ENCODE data around the gene HSH2D.
"Not testable (repeated sequence)": the region's sequence is repeated elsewhere in the genome, so short reads cannot be mapped to it uniquely, and the experiment has no call there.

The HSH2D gene, protein sequence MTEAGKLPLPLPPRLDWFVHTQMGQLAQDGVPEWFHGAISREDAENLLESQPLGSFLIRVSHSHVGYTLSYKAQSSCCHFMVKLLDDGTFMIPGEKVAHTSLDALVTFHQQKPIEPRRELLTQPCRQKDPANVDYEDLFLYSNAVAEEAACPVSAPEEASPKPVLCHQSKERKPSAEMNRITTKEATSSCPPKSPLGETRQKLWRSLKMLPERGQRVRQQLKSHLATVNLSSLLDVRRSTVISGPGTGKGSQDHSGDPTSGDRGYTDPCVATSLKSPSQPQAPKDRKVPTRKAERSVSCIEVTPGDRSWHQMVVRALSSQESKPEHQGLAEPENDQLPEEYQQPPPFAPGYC

GRCh38 chr19:16143399-16144215, at the start of gene HSH2D:
HSH2D (plus strand) TSS chr19:16143685; CDS start chr19:16148751, 5,066 bp downstream.
- in situ Hi-C loops (cut with HindIII; ENCODE audit: low sequenced_read_pairs), result no loop called here

DNA sequence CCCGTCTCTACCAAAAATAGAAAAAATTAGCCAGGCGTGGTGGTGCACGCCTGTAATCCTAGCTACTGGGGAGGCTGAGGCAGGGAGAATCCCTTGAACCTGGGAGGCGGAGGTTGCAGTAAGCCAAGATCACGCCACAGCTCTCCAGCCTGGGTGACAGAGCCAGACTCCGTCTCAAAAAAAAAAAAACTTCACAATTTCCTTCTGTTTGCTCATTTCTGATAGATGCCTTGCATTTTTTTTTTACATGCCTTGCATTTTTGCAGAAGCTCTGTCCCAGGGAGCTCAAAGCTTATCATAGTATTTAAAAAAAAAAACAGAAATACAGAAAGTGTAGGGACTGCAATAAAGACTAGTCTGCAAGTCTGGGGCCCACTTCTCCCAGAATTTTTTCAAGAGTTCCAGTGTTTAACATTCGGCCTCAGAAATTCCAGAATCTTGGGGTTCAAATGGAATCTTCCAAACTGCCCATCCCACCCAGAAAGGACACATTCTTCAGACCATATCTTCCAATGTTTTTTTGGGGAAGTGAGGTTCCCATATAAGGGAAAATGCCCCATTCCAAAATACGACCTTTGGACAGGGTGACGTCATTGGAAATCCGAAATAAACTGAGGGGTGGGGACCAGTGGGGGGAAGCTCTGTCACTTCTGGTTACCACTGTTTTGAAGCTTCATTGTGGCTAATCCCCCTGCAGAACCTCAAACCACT, 49.0 kb upstream of the HSH2D start:
- in situ Hi-C loops (cut with HindIII; ENCODE audit: low sequenced_read_pairs), result no loop called here

DNA sequence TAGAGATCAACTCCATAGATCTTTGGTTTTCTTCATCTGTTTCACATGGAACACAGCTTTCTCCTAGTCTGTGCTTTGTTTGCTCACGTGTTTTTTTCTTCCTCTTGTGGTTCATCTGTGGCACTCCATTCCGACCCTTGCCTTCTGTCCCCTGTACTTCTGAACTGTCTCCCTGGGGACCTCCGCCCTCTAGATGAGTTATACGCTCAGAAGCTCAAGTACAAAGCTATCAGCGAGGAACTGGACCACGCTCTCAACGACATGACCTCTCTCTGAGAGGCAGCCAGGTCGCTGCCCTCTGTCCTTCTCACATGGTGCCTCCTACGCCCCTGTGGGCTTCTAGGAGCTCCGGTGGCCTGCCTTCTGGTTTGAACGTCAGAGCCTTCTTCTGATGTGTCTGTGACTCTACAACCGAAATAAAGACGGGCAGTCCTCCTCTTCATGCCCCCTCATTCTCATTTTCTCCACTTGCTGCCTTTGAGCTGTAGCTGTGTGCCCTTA, 48.4 kb upstream of the HSH2D start:
- in situ Hi-C loops (cut with HindIII; ENCODE audit: low sequenced_read_pairs), result no loop called here

DNA sequence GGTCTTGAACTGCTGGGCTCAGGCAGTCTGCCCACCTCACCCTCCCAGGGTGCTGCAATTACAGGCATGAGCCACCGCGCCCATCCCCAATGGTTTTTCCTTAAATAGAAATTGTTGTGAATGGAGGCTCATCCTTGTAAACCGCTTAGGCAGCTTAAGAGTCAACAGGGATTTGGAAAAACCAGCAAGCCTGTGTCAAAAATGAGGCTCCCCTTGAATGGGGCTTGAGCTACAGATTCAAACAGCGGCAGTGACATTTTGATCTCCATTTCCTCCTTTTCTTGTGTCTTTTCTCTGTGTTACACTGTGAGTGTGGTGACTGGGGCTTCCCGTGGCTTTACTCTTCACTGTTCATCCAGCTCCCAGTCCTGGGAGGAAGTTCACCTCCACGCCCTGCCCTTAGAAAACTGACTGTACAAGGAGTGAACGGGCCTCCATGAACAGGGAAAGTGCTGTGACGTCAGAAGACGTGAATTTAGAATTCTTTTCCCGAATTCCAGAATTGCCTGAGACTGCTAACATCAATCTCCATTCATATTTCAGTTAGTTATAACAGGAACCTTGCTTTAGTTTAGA, 47.1 kb upstream of the HSH2D start:
- in situ Hi-C loops (cut with HindIII; ENCODE audit: low sequenced_read_pairs), result no loop called here

DNA sequence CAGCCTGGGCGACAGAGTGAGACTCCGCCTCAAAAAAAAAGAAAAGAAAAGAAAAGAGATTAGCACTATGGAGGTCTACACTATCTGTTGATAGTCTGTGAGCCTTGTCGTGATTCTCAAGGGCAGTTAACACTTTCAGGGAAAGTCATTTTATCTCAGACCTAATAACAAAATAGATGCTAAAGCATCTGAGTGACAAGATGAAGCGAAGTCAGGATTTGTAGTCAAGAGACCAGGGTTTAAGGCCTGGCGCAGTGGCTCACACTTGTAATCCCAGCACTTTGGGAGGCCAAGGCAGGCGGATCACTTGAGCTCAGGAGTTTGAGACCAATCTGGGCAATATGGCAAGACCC, 45.1 kb upstream of the HSH2D start:
- in situ Hi-C loops (cut with HindIII; ENCODE audit: low sequenced_read_pairs), result no loop called here

DNA sequence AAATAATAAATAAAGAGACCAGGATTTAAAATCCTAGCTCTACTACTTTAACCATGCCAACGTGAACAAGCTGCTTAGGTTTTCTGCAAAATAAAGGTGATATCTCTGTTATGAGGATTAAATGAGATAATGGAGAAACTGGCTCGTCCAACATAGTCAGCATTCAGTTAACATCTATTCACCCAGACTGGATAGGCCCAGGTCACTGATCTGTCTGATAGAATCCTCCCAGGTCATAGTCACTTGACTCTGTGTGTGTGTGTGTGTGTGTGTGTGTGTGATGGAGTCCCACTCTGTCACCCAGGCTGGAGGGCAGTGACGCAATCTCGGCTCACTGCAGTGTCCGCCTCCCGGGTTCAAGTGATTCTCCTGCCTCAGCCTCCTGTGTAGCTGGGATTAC, 44.7 kb upstream of the HSH2D start:
- in situ Hi-C loops (cut with HindIII; ENCODE audit: low sequenced_read_pairs), result no loop called here

DNA sequence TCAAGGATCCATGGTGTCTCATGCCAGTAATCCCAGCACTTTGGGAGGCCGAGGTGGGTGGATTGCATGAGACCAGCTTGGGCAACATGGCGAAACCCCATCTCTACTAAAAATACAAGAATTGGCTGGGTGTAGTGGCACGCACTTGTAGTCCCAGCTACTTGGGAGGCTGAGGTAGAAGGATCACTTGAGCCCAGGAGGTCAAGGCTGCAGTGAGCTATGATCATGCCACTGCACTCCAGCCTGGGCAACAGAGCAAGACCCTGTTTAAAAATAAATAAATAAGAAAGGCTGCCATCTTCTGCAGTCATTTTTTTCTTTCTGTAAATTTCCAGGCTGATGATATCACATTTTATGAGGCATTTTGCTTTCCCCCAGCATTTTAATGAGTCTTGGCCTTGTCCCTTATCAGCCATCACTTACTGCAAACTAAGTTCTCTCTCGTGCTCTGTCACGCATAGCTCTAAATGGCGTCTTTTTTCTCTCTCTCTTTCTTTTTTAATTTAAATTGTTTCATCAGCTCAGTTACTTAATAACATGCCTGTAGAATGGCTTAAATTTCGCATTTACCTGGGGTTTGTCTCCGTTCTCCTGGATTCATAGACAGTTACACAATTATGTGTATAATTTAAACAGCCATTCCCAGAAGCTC, 44.0 kb upstream of the HSH2D start:
- in situ Hi-C loops (cut with HindIII; ENCODE audit: low sequenced_read_pairs), result not testable (repeated sequence)

DNA sequence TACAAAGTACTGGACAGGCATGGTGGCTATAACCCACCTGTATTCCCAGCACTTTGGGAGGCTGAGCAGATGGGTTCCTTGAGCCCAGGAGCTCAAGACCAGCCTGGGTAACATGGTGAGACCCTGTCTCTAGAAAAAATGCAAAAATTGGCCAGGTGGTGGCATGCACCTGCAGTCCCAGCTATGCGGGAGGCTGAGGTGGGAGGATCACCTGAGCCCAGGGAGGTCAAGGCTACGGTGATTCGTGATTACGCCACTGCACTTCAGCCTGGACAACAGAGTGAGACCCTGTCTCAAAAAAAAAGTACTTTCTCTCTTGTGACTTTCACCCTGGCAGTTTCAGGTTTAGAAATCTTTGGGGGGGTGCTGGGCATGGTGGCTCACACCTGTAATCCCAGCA, 43.0 kb upstream of the HSH2D start:
- in situ Hi-C loops (cut with HindIII; ENCODE audit: low sequenced_read_pairs), result no loop called here

- in situ Hi-C loops (cut with HindIII; ENCODE audit: low sequenced_read_pairs), result no loop called here
Observed at GRCh38 chr19:16104722-16105121, 38.8 kb upstream of the HSH2D start.

DNA sequence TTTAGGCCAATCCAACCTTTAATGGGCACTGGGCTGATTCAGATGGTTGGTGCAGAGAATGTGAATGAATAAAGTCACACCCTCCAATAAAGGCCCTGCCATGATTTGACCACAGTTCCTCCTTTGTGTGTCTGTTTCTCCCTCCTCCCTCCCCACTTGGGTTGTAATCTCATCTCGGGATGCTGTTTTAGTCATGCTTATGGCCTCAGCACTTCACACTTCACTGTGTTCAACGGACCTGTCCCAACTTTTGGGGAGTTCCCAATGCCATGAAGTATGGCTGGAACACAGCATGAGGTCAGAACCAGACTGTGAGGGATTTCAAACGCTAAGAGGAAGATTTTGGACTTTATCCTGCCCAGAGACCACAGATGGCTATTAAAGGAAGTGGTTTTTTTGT, 37.4 kb upstream of the HSH2D start:
- in situ Hi-C loops (cut with HindIII; ENCODE audit: low sequenced_read_pairs), result no loop called here

GRCh38 chr19:16111160-16111908, 32.2 kb upstream of the HSH2D start, which contains the start of gene RAB8A:
RAB8A (plus strand) TSS chr19:16111889; CDS start chr19:16111902, 13 bp downstream.
- in situ Hi-C loops (cut with HindIII; ENCODE audit: low sequenced_read_pairs), result no loop called here

- in situ Hi-C loops (cut with HindIII; ENCODE audit: low sequenced_read_pairs), result no loop called here
Observed at GRCh38 chr19:16111909-16112752, 31.4 kb upstream of the HSH2D start.

DNA sequence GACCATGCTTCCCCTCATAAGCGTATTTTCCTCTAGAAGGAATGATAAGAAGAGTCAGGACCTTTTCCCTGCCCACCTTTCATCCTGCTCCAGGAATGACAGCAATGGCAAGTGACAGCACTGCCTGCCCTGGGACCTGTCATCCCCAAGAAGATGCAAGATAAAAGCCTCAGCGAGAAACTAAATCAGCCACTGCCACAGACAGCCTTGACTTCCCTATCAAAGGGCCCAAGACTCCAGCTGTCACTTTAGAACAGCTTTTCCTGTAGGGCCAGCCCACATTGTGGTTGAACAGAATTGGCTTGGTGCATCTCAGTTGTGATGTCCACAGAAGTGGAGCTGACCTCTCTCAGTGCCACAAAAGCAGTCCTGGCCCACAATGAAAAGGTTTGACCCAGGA, 30.7 kb upstream of the HSH2D start:
- in situ Hi-C loops (cut with HindIII; ENCODE audit: low sequenced_read_pairs), result no loop called here

DNA sequence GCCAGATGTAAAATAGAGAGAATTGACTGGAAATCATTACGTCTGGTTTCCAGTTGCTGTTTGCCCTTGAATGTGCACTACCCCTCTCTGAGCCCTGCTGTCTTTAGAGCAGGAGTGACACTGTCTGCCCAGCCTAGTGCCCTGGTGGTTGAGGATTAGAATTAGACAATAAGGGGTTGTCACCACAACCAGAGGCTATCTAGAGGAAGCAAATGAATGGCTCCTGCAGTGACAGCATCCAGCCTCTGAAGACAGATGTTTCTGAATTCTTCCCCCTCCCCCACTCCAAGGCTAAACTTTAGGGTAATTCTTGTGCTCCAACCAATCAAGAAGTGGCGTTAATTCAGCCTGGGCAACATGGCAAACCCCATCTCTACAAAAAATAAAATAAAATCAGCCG, 29.8 kb upstream of the HSH2D start:
- in situ Hi-C loops (cut with HindIII; ENCODE audit: low sequenced_read_pairs), result no loop called here

DNA sequence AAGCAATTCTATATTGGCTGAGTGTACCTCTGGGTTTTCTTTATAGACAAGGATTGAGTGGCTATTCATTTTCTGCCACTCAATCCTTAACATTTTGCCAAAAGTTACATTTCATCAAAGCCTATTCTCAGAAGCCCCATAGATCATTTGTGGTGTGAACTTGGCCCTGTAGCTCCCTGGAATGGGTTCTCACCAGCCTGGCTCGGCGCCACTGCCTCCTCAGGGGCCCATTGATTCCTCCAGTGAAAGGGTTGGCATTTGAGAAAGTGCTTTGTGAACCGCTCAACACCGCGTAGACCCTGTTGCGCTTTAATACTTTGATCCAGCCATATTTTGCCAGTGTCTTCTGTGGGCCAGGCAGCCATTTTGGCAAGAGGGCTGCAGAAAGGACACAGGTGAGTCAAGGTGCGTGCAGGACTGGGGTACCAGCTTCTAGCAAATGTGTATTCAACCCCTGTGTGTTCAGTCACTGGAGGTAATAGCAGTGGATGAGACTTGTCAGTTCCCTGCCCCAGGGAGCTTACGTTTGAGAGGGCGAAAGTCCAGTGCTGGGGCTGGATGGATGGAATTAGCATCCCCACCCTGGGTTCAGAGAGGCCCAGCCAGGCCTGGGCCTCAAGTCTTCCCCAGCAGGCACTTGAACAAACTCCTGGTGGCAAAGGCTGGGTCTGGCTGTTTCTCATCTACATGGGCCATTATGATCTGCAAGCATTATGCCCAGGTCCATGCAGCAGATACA, 28.0 kb upstream of the HSH2D start:
- in situ Hi-C loops (cut with HindIII; ENCODE audit: low sequenced_read_pairs), result no loop called here

- in situ Hi-C loops (cut with HindIII; ENCODE audit: low sequenced_read_pairs), result no loop called here
Observed at GRCh38 chr19:16116067-16116466, 27.4 kb upstream of the HSH2D start.

DNA sequence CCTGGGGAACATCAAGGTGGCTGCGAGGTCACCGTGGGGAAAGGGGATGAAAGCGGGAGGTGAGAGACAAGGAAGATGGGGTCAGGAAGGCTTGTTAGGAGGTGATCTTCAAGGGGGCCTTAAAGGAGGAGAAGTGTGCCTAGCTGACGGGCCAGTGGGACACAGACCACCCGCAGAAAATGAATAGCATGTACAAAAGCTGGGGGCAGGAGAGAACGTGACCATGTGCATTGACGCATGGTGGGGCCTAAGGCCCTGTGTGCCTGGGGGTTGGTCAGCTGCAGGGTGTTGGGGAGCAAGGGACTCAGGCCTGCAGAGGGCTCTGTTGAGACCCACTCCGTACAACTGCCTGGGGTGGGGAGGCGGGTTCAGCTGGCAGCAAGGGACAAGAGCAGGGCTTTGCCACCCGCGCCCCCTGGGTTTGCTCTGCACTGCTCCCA, 25.9 kb upstream of the HSH2D start:
- in situ Hi-C loops (cut with HindIII; ENCODE audit: low sequenced_read_pairs), result no loop called here

DNA sequence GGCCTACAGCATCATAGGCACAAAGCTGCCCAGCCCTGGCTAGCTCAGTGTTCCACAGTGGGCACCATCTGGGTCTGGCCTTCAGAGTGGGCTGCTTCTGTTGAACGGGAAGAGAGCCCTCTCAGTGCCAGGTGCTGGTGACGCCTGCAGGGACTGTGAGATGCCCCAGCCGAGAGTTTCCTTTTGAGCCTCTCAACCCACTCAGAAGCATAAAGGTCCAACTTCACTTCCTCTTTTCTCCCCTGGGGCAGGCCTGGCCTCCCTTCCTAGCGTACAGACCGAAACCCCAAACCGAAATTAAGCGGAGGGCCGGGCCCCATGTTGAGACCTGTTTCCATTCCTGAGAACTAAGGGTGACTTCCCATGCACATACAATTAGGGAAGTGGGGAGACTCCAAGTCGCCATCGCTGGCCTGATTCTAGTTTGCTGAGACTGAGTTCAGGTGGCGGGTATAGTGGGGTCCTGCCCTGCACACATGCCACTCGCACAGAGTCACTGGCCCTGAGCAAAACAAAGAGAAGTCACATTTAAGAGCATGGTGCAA, 24.9 kb upstream of the HSH2D start:
- in situ Hi-C loops (cut with HindIII; ENCODE audit: low sequenced_read_pairs), result no loop called here
